ENCODE results near the gene GATB.
"Not testable (repeated sequence)": the region's sequence is repeated elsewhere in the genome, so short reads cannot be mapped to it uniquely, and the experiment has no call there.

GATB gene

GRCh38 chr4:151784706-151785105 is 23.9 kb upstream of the GATB start:
- no peak for DNase-seq

- DNase-seq: no peak
Observed at GRCh38 chr4:151783867-151784266, 23.1 kb upstream of the GATB start.

- no peak for DNase-seq
Observed at GRCh38 chr4:151782296-151782695, 21.5 kb upstream of the GATB start.

- DNase-seq: no peak
Observed at GRCh38 chr4:151781026-151781425, 20.2 kb upstream of the GATB start.

GRCh38 chr4:151777471-151777870 is 16.7 kb upstream of the GATB start:
- DNase-seq: no peak

- DNase-seq: no peak
Observed at GRCh38 chr4:151774324-151774723, 13.5 kb upstream of the GATB start.

GRCh38 chr4:151772274-151772673 is 11.5 kb upstream of the GATB start:
- DNase-seq: no peak

GRCh38 chr4:151771664-151772063 is 10.9 kb upstream of the GATB start:
- DNase-seq: no peak

- no peak for DNase-seq
Observed at GRCh38 chr4:151770154-151770553, 9.3 kb upstream of the GATB start.

GRCh38 chr4:151768835-151769234 is 8.0 kb upstream of the GATB start:
- no peak for DNase-seq

- DNase-seq: no peak
Observed at GRCh38 chr4:151766691-151767090, 5.9 kb upstream of the GATB start.

- DNase-seq: no peak
Observed at GRCh38 chr4:151760002-151760401, 805 bp downstream of the GATB start.

GRCh38 chr4:151753056-151753455 is 7.8 kb downstream of the GATB start:
- no peak for DNase-seq

GRCh38 chr4:151750156-151750555 is 10.7 kb downstream of the GATB start:
- no peak for DNase-seq

- DNase-seq: no peak
Observed at GRCh38 chr4:151745481-151746231, 15.2 kb downstream of the GATB start.

GRCh38 chr4:151744614-151745013 is 16.2 kb downstream of the GATB start:
- no peak for DNase-seq

GRCh38 chr4:151743894-151744293 is 16.9 kb downstream of the GATB start:
- no peak for DNase-seq

- no peak for DNase-seq
Observed at GRCh38 chr4:151743128-151743854, 17.5 kb downstream of the GATB start.

GRCh38 chr4:151738720-151739517 is 21.9 kb downstream of the GATB start:
- no peak for DNase-seq

- not testable (repeated sequence) for DNase-seq
Observed at GRCh38 chr4:151736852-151737251, 24.0 kb downstream of the GATB start.

GRCh38 chr4:151736361-151736760 is 24.4 kb downstream of the GATB start:
- no peak for DNase-seq

GRCh38 chr4:151731670-151732069 is 29.1 kb downstream of the GATB start:
- DNase-seq: not testable (repeated sequence)

GRCh38 chr4:151729731-151730559 is 30.9 kb downstream of the GATB start:
- DNase-seq: no peak

Measured in activated naive CD4-positive, alpha-beta T cell treated with Interleukin-2 at 50 U/mL for 16 hours (primary cell).